Neutrophil (primary cell): ENCODE data around the gene DCT.

ENCODE experiments used
- H3K27ac ChIP-seq: fragments of 200-600 bp; sonication (generic); 2 replicates; pipeline ENCODE4 v1.5.1; 2016; ENCODE audit warnings: mild to moderate bottlenecking, moderate library complexity
- H3K27me3 ChIP-seq: fragments of 200-600 bp; sonication (generic); 2 replicates; pipeline ENCODE4 v1.6.0; 2016; ENCODE audit warnings: mild to moderate bottlenecking
- H3K36me3 ChIP-seq: fragments of 200-600 bp; sonication (generic); 2 replicates; pipeline ENCODE4 v1.5.1; 2017
- H3K4me1 ChIP-seq, 2 experiments: fragments of 200-600 bp in 1 of 2; sonication (generic) in 1 of 2; 1 replicate in 1 of 2; 2 replicates in 1 of 2; pipeline versions ENCODE4 v1.5.1 to v1.6.1; 2013 to 2016; ENCODE audit warnings: low read depth in 1 of 2, low read length in 1 of 2, mild to moderate bottlenecking in 1 of 2, moderate library complexity in 1 of 2; ENCODE audit not compliant: control insufficient read depth in 1 of 2, insufficient read depth in 1 of 2
- H3K4me3 ChIP-seq, 2 experiments: fragments of 200-600 bp in 1 of 2; sonication (generic) in 1 of 2; 1 replicate in 1 of 2; 2 replicates in 1 of 2; pipeline ENCODE4 v1.5.1; 2013 to 2016; ENCODE audit warnings: low read depth in 1 of 2, low read length in 1 of 2, mild to moderate bottlenecking in 1 of 2, moderate library complexity in 1 of 2
- H3K9me3 ChIP-seq: fragments of 200-600 bp; sonication (generic); 2 replicates; pipeline ENCODE4 v1.5.1; 2016
- TF ChIP-seq, protein P1 (sequence below): fragments of 200-600 bp; sonication (generic); IDR thresholded peaks from 2 replicates; pipeline ENCODE4 v1.5.1; 2016; ENCODE audit warnings: antibody characterized with exemption

DCT gene

DNA sequence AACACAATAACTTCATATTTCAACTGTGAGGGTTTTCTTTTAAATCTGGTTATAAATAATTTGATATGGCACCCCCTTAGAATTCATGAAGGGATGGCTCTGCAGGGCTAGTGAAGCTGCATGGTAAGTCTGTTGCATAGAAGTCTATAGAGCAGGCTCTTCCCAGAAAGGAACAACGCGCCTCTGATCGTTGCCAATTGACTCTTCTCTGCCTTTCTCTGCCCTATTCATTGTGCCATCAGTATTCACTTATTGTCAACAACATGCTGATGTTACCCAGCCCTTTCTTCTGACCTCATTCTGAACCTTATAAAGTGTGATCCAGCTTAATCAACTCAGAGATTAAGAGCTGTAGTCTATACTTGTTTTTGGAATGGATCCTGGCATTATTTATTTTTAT, 16.3 kb upstream of the DCT start:
- no peaks in the 10 kb centered on the region for H3K36me3 ChIP-seq
- H3K4me3 ChIP-seq: no peak overlapping the region
- H3K27me3 ChIP-seq: no peaks in the 10 kb centered on the region
- TF ChIP-seq, protein P1, sequence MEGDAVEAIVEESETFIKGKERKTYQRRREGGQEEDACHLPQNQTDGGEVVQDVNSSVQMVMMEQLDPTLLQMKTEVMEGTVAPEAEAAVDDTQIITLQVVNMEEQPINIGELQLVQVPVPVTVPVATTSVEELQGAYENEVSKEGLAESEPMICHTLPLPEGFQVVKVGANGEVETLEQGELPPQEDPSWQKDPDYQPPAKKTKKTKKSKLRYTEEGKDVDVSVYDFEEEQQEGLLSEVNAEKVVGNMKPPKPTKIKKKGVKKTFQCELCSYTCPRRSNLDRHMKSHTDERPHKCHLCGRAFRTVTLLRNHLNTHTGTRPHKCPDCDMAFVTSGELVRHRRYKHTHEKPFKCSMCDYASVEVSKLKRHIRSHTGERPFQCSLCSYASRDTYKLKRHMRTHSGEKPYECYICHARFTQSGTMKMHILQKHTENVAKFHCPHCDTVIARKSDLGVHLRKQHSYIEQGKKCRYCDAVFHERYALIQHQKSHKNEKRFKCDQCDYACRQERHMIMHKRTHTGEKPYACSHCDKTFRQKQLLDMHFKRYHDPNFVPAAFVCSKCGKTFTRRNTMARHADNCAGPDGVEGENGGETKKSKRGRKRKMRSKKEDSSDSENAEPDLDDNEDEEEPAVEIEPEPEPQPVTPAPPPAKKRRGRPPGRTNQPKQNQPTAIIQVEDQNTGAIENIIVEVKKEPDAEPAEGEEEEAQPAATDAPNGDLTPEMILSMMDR: no peak
- no peak overlapping the region for H3K27ac ChIP-seq
- H3K4me1 ChIP-seq: no peaks in the 10 kb centered on the region
- H3K9me3 ChIP-seq: no peaks in the 10 kb centered on the region

DNA sequence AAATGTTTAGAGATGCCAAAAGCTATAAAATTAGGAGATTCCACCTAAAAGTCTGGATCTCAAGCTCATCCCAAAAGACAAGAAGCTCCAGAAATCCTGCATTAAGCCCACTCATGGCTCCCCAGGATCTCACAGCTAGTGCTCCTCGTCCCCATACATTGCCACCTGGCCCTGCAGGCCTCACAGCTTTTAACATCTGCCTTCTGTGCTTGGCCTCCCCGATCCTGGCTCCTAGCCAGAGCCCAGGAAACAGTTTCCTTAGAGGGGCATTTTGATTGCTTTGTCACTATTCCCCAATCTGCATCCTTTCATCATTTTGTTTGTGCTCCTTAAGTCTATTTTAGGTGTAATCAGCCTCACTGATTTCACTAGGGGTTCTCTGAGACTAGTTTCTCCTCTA, 14.5 kb upstream of the DCT start:
- H3K27me3 ChIP-seq: no peaks in the 10 kb centered on the region
- TF ChIP-seq, protein P1: no peak

GRCh38 chr13:94487043-94487442, 7.6 kb upstream of the DCT start:
- Histone ChIP-seq H3K36me3 (no peaks in the 10 kb centered on the region), H3K27ac (no peak overlapping the region), H3K4me3 (no peak overlapping the region), H3K4me1 (peaks cover 44 to 48% of the 10 kb centered on the region in 2 experiments), H3K27me3 (peaks cover 13% of the 10 kb centered on the region), H3K9me3 (no peaks in the 10 kb centered on the region)
- TF ChIP-seq, protein P1: no peak

More for the DNA sequence above, 14.5 kb upstream of the DCT start:
- Histone ChIP-seq H3K36me3 (no peaks in the 10 kb centered on the region), H3K4me3 (no peak overlapping the region), H3K27ac (no peak overlapping the region), H3K4me1 (no peaks in the 10 kb centered on the region), H3K9me3 (no peaks in the 10 kb centered on the region)

DNA sequence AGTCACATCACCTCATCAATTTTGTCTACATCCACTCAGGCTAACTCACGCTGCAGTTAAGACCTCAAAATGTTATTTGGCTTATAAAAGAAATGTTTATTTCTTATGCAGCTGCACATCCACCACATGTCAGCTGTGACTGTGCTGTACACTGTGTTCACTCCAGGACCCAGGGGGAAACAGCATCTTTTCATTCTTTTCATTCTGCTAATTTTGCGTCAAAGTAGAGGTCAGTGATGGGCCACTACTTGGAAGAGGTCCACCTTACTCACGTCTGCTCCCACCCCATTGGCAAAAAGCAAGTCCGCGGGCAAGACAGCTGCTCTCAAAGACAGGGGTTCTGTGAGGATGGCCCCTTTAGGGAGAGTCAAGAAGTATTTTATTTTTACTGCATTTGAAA, 4.5 kb upstream of the DCT start:
- Histone ChIP-seq H3K9me3 (no peaks in the 10 kb centered on the region), H3K4me3 (no peak overlapping the region), H3K27ac (no peak overlapping the region), H3K36me3 (no peaks in the 10 kb centered on the region), H3K27me3 (peaks cover 13% of the 10 kb centered on the region), H3K4me1 (peaks cover 73 to 77% of the 10 kb centered on the region in 2 experiments)
- TF ChIP-seq, protein P1: no peak

DNA sequence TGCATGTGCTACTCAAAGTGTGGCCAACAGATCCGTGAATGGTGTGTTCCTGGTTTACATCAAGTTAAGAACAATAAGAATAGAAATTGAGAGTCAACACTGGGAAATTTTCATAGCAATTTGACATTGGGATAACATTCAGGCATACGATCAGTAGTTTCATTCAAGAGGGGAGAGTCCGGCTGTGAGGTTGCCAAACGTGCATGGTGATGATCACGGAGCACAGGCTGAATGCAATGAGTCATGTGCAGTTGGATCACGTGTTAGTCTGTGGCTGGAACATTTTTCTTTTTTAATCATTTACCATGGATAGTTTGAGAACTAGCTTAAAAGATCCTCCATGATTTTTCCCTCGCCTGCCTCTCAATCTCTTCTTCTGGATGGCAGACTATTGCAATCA, 2.5 kb upstream of the DCT start:
- H3K4me1 ChIP-seq: peaks cover 68 to 72% of the 10 kb centered on the region in 2 experiments
- no peak overlapping the region for H3K4me3 ChIP-seq
- H3K27me3 ChIP-seq: no peaks in the 10 kb centered on the region
- TF ChIP-seq, protein P1: no peak
- H3K27ac ChIP-seq: peak overlapping the region; percentile 85
- no peaks in the 10 kb centered on the region for H3K9me3 ChIP-seq
- no peaks in the 10 kb centered on the region for H3K36me3 ChIP-seq

GRCh38 chr13:94480672-94481145, 1.2 kb upstream of the DCT start:
- TF ChIP-seq, protein P1: no peak
- H3K4me3 ChIP-seq: peak overlapping the region; percentile 19 to 30
- peak overlapping the region; percentile 85 for H3K27ac ChIP-seq
- no peaks in the 10 kb centered on the region for H3K36me3 ChIP-seq
- H3K27me3 ChIP-seq: no peaks in the 10 kb centered on the region
- H3K4me1 ChIP-seq: peaks cover 65% of the 10 kb centered on the region in 2 experiments
- no peaks in the 10 kb centered on the region for H3K9me3 ChIP-seq
